Right ventricle myocardium inferior (tissue), 1 donor: ENCODE measurements around the gene PNMA6E. TPM values are rescaled to one million over a fixed set of nuclear protein-coding genes. Genes with fewer than 3 reads are reported as not detected.
"Not testable (repeated sequence)": the region's sequence is repeated elsewhere in the genome, so short reads cannot be mapped to it uniquely, and the experiment has no call there.

ENCODE experiments used
- ATAC-seq: fragments of 200-7000 bp; cut with Tn5 transposase; one replicate; pipeline ENCODE4 v1.9.1; 2020; ENCODE audit warnings: mild to moderate bottlenecking, moderate library complexity
- DNase-seq: peaks from one replicate; pipeline ENCODE4 v3.0.0; 2021; ENCODE audit errors: missing footprints
- intact Hi-C: fragments of 100-400 bp; cut with DNase I; formaldehyde crosslinking; loops from one replicate; pipeline ENCODE4 v1.11.0; 2022
- total RNA-seq: library from RNA; stranded (reverse); fragmentation: NEBNext Ultra II Directional; extraction: Animal tissue kit (Norgen Biotek cat#: 25700); gene quantifications from one replicate; pipeline ENCODE4 v1.2.1, GENCODE V29; 2021
- donor health status: DM: no; HTN: yes; CAD: no; lungs with severe emphysema.

Gene PNMA6E
- total RNA-seq, 1 donor from 2014 or later, result not detected

DNA sequence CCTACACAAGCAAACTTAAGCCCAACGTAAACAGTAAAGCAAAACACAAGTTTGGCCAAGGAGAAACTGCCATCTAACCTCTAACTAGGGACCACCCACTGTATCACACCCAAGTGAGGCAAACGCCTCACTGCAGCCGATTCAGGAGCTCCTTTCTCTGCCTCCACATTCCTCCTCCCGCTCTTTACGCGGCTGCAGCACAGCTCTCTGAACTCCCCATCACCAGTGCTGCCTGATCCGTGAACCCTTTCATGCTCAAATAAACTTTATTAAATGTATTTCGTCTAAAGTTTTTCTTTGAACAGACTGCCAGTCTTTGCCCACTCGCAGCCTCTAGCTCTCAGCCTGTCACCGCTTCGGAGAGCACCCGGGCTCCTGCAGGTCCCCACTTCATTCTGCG is 6.5 kb downstream of the PNMA6E start:
- DNase-seq (peak; percentile 16), ATAC-seq (no peak)
- intact Hi-C loops, result no loop called here

DNA sequence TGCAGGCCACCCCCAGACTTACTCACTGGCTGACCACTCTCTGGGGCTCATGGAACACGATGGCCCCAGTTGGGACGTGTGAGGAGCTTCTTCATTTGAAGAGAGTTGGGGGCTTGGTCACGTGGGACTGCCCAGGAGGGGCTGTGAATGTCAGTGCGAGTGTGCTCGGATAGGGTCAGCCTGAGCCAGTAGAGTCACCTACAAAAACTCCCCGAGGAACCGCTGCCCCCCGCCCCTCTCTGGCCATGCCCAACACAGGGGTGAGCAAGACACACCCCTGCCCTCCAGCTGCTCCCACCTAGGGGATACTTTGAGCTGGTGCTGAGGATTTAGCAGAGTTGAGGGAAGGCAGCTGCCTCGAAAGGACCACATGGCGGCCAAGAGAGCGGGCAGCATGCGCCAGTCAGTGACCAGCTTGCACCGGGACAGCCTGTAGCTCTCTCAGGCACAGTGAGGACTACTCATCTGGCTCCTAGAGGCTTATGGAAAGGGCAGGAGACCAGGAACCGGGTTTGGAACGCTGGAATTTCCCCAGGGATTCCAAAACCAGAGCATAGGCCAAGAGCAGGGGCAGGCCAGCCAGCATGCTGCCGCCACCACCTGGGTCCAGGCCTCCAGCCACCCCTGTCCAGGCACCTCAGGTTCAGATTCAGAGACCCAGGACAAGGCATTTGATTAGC is 8.4 kb downstream of the PNMA6E start:
- ATAC-seq, result no peak
- no peak for DNase-seq
- intact Hi-C loops, result no loop called here

DNA sequence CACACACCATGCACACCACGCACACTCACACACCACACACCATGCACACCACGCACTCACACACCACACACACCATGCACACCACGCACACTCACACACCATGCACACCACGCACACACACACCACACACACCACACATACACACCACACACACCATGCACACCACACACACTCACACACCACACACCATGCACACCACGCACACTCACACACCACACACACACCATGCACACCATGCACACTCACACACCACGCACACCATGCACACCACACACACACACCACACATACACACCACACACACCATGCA is 11.7 kb downstream of the PNMA6E start:
- ATAC-seq, DNase-seq, intact Hi-C loops: not testable (repeated sequence)

DNA sequence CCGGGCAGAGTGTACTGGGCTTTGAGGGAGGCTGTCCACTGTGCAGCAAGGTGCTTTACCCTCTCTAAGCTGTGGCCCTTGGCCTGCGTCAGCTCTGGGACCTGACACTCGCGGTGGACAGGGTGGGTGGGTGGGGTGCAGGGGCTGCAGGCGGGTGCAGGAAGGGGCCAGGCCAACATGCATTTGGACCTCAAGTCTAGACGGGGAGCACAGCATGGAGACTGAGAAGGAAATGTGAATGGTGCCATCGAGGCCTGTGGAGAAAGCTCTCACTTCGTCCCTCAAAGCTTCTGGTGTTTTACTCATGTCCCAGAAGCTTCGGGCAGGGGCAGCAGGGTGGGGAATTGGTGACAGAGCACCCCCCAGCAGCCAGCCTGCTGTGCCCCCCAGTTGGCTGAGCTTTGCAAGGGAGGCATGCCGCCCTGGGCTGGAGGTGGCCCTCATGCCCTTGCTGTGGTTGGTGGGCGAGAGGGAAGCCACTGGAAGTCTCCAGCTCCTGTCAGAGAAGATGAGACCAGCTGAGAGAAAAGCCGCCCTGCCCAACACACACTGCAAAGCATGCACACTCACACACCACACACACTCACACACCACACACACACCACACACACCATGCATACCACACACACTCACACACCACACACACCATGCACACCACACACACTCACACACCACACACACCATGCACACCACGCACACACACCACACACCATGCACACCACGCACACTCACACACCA is 12.3 kb downstream of the PNMA6E start:
- no peak for DNase-seq
- ATAC-seq, result no peak
- intact Hi-C loops, result no loop called here

DNA sequence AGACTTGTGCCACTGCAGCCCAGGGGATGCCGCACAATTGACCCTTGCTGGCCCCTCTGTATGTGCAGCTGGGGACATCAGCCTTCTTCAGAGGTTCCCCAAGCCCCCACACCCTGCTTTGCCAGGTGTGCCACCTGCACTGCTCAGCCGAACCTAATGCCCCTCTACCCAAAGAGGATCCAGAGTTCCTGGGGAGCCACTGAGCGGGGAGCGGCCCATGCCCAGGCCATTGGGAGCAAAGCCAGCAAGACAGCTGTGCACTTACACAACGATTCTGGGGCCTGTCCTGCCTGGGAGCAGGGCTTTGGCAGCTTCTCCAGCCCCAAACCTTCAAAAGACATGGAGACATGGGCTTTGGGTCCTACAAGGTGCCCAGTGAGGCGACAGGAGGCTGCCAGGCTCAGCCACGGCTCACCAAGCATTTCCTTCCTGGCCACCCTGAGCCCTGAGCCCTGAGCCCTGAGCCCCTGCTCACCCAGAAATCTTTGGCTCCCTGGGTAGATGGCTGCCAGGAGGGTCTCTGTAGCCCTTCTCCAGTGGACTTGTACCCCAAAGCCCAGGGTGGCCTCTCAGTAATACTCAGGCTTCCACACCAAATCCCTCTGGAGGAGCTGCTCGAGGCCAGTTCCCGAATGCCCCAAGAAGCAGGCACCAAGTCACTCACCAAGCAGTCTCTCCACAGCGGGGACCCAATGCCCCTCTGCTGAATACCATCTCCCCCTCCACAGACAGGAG is 13.0 kb downstream of the PNMA6E start:
- no peak for ATAC-seq

DNA sequence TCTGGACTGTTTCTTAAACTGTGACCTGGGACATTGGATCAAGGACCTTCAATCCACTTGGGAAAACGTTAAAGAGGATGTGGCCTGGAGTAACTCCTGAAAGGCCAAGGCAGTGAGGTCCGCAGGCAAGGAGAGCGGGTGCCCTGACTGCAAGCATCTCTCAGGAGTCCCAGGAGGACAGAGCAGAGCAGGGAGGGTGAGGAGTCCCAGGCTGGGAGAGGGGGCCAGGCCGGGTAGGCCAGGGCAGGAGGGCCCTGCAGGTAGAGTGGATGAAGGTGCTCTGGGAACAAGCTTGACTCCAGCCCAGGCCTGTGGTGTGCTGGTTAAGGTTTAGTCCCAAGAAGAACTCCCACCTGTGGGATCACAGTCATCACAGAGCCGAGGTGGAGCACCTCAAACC is 13.8 kb downstream of the PNMA6E start:
- ATAC-seq (no peak), DNase-seq (no peak)
- intact Hi-C loops, result no loop called here

More for the DNA sequence above, 13.0 kb downstream of the PNMA6E start:
- intact Hi-C loops, result no loop called here
- no peak for DNase-seq

DNA sequence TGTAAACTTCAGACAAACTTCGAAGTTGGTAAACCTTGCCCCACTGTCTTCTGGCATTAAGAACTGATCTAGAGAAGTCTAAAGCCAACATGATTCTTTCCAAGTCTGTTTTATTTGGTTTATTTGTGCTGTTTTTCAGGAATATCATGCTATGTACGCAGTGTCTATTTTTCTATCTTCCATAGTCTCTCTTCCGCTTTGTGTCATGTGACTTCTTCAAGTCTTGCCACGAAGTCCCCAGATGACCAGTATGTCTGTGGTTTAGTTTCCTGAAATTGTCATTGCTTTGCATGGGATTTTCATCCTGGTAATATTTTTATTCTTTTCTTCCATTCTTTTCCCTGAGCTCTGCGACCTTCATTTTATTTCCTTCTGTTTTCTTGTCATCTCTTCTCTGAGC is 15.1 kb downstream of the PNMA6E start:
- no peak for DNase-seq
- ATAC-seq, result no peak
- intact Hi-C loops, result no loop called here

DNA sequence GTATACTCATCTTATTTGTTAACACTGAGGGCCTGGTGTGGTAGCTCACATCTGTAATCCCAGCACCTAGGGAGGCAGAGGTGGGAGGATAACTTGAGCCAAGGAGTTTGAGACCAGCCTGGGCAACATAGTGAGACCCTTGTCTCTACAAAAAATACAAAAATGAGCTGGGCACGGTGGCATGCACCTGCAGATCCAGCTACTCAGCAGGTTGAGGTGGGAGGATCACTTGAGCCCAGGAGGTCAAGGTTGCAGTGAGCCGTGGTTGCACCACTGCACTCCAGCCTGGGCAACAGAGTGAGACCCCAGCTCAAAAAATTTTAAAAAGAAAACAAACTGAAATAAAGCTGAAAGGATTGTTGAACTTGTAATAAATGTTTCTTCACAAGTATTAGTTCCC is 16.2 kb downstream of the PNMA6E start:
- DNase-seq, ATAC-seq, intact Hi-C loops: not testable (repeated sequence)

DNA sequence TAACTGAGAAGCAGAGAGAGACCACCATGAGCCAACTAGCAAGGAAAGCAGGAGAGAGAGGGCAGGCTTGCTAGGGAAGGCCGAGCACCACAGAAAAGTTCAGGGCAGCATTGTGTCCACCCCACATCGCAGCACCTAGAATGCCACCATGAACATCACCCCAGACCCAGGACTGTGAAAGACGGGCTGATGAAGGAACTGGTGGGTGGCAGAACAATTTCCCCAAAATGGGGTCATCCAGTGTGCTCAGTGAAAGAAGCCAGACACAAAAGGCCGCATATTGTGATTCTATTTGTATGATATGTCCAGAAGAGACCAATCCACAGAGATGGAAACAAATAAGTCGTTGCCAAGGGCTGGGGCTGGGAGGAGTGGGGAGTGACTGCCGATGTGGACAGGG is 16.8 kb downstream of the PNMA6E start:
- intact Hi-C loops, result no loop called here
- DNase-seq (no peak), ATAC-seq (no peak)

DNA sequence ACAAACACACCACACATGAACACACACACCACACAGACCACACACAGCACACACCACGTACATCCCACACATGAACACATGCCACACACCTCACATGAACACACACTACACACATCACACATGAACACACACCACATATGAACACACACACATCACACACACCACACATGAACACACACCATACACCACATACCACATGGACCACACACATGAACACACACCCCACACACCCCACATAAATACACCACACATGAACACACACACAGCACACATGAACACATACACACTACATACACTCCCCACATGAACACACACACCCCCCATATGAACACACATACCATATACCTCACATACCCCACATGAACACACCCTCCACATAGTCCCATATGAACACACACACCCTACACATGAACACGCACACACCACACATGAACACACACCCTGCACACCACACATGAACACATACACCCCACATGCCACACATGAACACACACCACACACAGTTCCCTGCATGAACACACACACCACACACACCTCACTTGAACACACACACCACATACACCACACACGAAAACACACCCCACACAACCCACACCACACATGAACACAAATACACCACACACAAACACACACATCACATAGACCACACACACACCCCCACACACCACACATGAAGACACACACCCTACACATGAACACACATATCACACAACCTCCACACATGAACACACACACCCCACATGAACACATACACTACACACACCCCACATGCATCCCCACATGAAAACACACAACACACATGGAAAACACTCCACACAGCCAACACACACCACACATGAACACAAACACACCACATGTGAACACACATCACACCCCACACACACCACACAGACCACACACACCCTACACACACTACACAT is 18.3 kb downstream of the PNMA6E start:
- DNase-seq (no peak), ATAC-seq (no peak)
- intact Hi-C loops, result no loop called here

DNA sequence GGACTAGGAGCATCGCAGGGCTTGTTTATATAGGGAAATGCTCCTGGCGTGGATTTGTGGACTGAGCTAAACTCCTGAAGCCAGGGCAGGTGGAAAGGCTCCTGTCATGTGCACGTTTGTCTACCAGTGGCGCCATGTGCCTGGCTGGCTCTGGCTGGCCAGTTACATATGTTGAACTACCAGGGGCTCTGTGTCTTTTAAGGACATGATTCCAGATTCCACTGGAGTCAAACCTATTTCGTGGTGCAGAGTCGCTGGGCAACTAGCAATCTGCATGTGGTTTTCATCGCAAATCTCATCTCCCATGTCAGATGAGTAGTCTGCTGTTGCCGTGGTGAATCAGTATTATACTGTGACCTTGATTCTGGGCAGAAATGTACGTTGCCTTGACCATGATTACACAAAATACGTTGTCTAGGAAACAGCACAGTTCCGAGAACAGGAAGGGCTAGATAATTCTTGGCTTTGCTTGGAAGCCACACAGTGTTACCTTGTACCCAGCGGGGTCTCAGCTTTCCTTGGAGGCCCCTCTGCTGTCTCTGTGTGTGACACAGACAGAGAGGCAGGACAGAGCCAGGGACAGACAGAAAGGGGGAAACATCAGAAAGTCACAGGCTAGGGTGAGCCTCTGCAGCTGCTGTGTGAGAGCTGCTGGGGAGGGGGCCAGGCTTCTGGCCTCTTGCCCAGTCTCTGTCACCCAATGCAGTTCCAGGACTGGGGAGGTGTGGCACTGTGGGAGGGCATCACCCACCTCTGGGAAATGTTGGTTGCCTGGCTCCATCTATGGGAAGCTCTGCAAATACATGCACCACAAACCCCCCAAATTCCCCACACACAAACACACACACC is 19.2 kb downstream of the PNMA6E start:
- ATAC-seq, result no peak
- intact Hi-C loops, result no loop called here
- DNase-seq, result no peak

DNA sequence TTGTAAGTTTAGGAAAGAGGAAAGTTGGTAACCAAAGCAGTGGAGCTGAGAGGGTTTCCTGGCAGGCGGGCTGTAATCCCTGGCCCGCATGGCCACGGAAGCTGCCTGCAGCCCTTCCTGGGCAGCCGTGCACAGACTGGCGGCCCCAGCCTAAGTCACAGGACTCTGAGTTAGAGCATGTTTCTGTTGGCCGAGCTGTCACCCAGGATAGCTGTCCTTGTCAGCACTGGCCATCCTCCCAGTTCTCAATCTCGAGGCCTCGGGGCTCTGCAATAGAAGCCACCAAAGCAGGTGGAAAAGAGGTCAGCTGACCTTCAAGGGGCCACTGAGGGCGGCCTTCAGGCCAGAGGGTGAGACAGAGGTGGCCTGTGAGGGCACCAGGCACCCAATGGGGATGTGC is 20.5 kb downstream of the PNMA6E start:
- ATAC-seq (peak; percentile 69), DNase-seq (no peak)
- intact Hi-C loops, result no loop called here

DNA sequence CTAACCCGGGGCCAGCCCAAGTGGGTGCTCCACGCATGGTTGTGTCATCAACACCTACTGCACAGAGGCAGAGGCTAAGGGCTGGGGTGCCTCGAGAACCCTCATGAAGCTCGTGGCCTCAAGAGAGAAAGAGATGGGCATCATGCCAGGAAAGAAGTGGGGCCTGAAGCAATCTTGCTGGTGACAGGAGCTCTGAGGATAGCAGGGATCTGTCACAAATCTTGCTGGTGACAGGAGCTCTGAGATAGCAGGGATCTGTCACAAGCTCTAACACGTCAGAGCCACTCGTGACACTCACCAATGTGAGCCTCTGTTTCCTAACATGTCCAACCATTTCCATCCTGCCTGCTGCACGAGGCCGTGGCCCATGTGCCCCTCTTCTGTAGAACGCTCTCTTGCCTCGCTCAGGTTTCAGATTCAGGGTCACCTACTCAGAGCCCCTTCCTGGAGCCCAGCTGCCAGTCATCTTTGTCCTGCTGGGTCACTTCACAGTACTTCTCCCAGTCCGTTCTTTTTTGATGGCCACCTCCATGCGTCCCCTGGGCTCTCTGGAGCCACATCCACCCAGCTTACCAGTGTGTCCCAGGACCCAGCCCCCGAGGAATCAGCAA is 21.1 kb downstream of the PNMA6E start:
- intact Hi-C loops, result no loop called here
- ATAC-seq (peak; percentile 74), DNase-seq (no peak)

DNA sequence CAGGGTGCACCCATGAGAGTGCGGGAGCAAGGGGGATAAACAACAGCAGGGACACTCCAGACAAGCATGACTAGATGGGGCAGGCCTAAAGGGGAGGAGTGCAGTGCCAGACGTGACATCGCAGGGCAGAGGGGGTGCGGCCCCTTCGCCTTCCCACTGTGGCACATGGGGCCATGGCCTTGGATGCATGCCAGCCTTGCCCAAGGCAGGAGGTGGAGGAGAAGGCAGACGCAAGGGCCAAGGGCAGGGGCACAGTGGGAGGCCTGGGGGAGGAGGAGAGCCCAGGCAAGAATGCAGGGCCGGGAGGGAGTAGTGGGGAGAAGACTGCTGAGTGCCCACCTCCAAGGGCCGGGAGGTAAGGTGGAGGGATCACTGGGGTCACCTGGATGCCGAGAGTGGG is 21.6 kb downstream of the PNMA6E start:
- ATAC-seq, result no peak
- no peak for DNase-seq
- intact Hi-C loops, result no loop called here

DNA sequence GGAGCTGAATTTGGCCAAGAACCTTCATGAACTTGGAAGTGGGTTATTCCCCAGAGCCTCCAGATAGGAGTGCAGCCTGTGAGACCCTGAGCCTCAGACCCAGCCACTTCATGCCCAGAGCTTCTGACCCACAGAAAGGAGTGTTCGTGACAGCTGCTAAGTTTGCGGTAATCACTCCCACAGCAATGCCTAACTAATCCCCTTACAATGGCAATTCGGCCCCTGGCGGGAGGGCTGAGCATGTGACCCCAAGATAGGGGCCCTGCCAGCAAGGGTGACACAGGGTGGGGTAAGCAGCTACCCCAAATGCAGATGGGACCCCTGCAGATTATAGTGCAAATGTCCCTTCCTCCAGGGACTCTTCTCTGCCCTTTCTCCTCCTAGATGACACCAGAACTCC is 22.5 kb downstream of the PNMA6E start:
- intact Hi-C loops, result no loop called here
- ATAC-seq (no peak), DNase-seq (no peak)

DNA sequence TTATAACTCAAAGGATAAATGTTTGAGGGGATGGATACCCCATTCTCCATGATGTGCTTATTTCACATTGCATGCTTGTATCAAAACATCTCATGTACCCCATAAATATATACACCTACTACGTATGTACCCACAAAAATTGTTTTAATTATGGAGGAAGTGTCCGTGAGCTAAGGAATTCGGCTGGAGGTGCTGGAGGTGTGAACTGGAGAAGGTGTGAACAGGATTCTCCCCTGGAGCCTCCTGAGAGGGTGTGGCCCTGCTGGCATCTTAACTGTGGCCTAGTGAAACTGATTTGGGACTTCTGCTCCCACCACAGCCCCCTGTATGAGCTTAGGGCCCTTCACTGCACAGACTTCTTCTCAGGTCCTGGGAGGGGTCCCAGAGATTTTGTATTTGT is 23.4 kb downstream of the PNMA6E start:
- no peak for ATAC-seq
- no peak for DNase-seq
- intact Hi-C loops, result no loop called here

DNA sequence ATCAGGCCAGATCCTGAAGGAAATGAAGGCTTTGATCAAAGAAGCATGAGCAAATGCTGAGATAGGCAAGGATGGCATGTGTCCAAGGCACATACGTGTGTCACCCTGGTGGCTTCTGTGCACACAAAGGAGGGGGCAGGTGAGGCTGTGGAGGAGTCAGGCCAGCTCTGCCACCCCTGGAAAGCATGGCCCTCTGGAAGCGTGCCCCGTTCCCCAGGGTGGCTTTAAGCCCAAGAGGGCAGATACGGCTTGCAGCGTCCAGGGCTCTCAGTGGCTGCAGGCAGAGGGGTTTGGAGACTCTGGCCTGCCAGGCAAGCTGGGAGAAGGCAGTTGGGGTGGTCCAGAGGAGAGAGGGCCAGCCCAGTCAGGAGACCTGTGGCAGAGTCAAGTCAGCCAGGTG is 25.6 kb downstream of the PNMA6E start:
- intact Hi-C loops, result no loop called here
- DNase-seq (no peak), ATAC-seq (no peak)

DNA sequence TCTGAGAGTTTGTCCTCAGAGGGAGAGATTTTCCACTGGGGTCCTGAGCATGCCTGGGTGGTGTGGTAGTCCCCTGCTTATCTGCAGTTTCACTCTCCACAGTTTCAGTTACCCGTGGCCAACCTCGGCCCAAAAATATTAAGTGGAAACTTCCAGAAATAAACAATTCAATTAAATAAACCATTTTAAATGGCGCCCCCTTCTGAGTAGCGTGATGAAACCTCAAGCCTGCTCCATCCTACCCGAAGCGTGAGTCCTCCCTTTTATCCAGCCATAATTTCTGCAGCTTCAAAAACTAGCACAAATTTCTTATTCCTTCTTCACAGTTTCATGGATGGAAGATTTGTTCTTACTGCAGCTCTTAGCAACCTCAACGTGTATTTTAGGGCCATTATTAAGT is 26.7 kb downstream of the PNMA6E start:
- ATAC-seq (no peak), DNase-seq (no peak)
- intact Hi-C loops, result no loop called here
